Parathyroid adenoma (tissue), 2 donors: ENCODE data around the gene ACAN.

Source experiments
- H2AFZ ChIP-seq: fragments of 300-600 bp; sonication (generic); one replicate; pipeline ENCODE4 v1.7.0; 2017; ENCODE audit warnings: antibody characterized with exemption, mild to moderate bottlenecking
- H3K27ac ChIP-seq: fragments of 300-600 bp; sonication (generic); one replicate; pipeline ENCODE4 v1.7.0; 2017
- H3K27me3 ChIP-seq: fragments of 300-600 bp; sonication (generic); one replicate; pipeline ENCODE4 v1.7.0; 2017; ENCODE audit warnings: low read length; ENCODE audit not compliant: control insufficient read depth, insufficient read depth
- H3K36me3 ChIP-seq: fragments of 300-600 bp; sonication (generic); one replicate; pipeline ENCODE4 v1.7.0; 2017; ENCODE audit warnings: low read length; ENCODE audit not compliant: control insufficient read depth, insufficient read depth
- H3K4me1 ChIP-seq: fragments of 300-600 bp; sonication (generic); one replicate; pipeline ENCODE4 v1.7.0; 2017; ENCODE audit warnings: control low read depth
- H3K4me2 ChIP-seq: fragments of 300-600 bp; sonication (generic); one replicate; pipeline ENCODE4 v1.7.0; 2017; ENCODE audit warnings: low read length
- H3K4me3 ChIP-seq: fragments of 300-600 bp; sonication (generic); one replicate; pipeline ENCODE4 v1.7.0; 2017; ENCODE audit warnings: low read depth, low read length
- H3K79me2 ChIP-seq: fragments of 300-600 bp; sonication (generic); one replicate; pipeline ENCODE4 v1.7.0; 2017; ENCODE audit warnings: control low read depth
- H3K9ac ChIP-seq: fragments of 300-600 bp; sonication (generic); one replicate; pipeline ENCODE4 v1.7.0; 2017; ENCODE audit warnings: mild to moderate bottlenecking
- H3K9me3 ChIP-seq: fragments of 300-600 bp; sonication (generic); one replicate; pipeline ENCODE4 v1.7.0; 2017; ENCODE audit warnings: low read length; ENCODE audit not compliant: control insufficient read depth
- CTCF ChIP-seq: fragments of 300-600 bp; sonication (generic); IDR thresholded peaks from one replicate; pipeline ENCODE4 v1.7.0; 2017; ENCODE audit warnings: antibody characterized with exemption, mild to moderate bottlenecking
- donor health status: primary hyperparathyroidism.

Gene ACAN

GRCh38 chr15:88912500-88912921 lies 109.3 kb downstream of the ACAN start:
- no peak for TF ChIP-seq CTCF
- Histone ChIP-seq H3K27me3 (no peaks in the 10 kb centered on the region), H2AFZ (peak overlapping the region; percentile 78), H3K27ac (no peak overlapping the region), H3K9me3 (no peaks in the 10 kb centered on the region), H3K4me2 (peak overlapping the region; percentile 81), H3K36me3 (no peaks in the 10 kb centered on the region), H3K4me1 (no peaks in the 10 kb centered on the region), H3K9ac (no peak overlapping the region), H3K4me3 (peak overlapping the region; percentile 45), H3K79me2 (no peaks in the 10 kb centered on the region)

- Histone ChIP-seq H3K4me3 (peak within 1 kb of the TSS; percentile 45), H3K36me3 (no peaks in the 10 kb centered on the region), H3K9ac (no peak within 1 kb of the TSS), H3K27ac (no peak within 1 kb of the TSS), H3K27me3 (no peaks in the 10 kb centered on the region), H3K79me2 (no peaks in the 10 kb centered on the region), H3K9me3 (no peaks in the 10 kb centered on the region), H3K4me1 (no peaks in the 10 kb centered on the region), H2AFZ (peak within 1 kb of the TSS; percentile 78), H3K4me2 (peak within 1 kb of the TSS; percentile 81)
- TF ChIP-seq CTCF = no peak
These were observed 110.0 kb downstream of the ACAN start, which contains the start of gene MFGE8 for GRCh38 chr15:88913017-88913849. Gene MFGE8 (minus strand): TSS chr15:88913379. CDS start chr15:88913319, 60 bp downstream.

- Histone ChIP-seq H3K9me3 (no peaks in the 10 kb centered on the region), H3K4me1 (no peaks in the 10 kb centered on the region), H3K27me3 (no peaks in the 10 kb centered on the region), H3K4me2 (peak overlapping the region; percentile 81), H3K27ac (no peak overlapping the region), H2AFZ (no peak overlapping the region), H3K79me2 (no peaks in the 10 kb centered on the region), H3K9ac (no peak overlapping the region), H3K4me3 (peak overlapping the region; percentile 45), H3K36me3 (no peaks in the 10 kb centered on the region)
- TF ChIP-seq CTCF = no peak
These were observed 110.6 kb downstream of the ACAN start for GRCh38 chr15:88913850-88914169.

GRCh38 chr15:88915354-88915753 lies 112.1 kb downstream of the ACAN start:
- no peak overlapping the region for H3K4me2 ChIP-seq
- H3K9me3 ChIP-seq = no peaks in the 10 kb centered on the region
- no peak overlapping the region for H3K27ac ChIP-seq
- H3K4me1 ChIP-seq = no peaks in the 10 kb centered on the region
- no peak overlapping the region for H2AFZ ChIP-seq
- H3K36me3 ChIP-seq = no peaks in the 10 kb centered on the region
- H3K79me2 ChIP-seq = no peaks in the 10 kb centered on the region
- H3K4me3 ChIP-seq = no peak overlapping the region
- no peak overlapping the region for H3K9ac ChIP-seq
- no peak for TF ChIP-seq CTCF
- no peaks in the 10 kb centered on the region for H3K27me3 ChIP-seq

- no peak for TF ChIP-seq CTCF
- no peak overlapping the region for H3K9ac ChIP-seq
- no peak overlapping the region for H3K4me3 ChIP-seq
- H3K27ac ChIP-seq = no peak overlapping the region
- H3K4me2 ChIP-seq = no peak overlapping the region
- H3K27me3 ChIP-seq = no peaks in the 10 kb centered on the region
- no peaks in the 10 kb centered on the region for H3K79me2 ChIP-seq
- no peaks in the 10 kb centered on the region for H3K4me1 ChIP-seq
- H2AFZ ChIP-seq = no peak overlapping the region
- H3K36me3 ChIP-seq = no peaks in the 10 kb centered on the region
- no peaks in the 10 kb centered on the region for H3K9me3 ChIP-seq
These were observed 114.5 kb downstream of the ACAN start for GRCh38 chr15:88917760-88918159.
